Neural cell (in vitro differentiated cells): Measurements from ENCODE around the gene MBTPS2. TPM values are rescaled to one million over a fixed set of nuclear protein-coding genes. Genes with fewer than 3 reads are reported as not detected.
A peak's percentile ranks its signal among the peaks of the same experiment; 100 is the strongest.

Experiments used
- H2AFZ ChIP-seq: fragments of 200-600, 300-800 bp; sonication (generic), shearing (Covaris generic); 2 replicates; pipeline ENCODE4 v1.6.0; 2014; ENCODE audit warnings: low read depth, mild to moderate bottlenecking, antibody characterized with exemption, low read length, moderate library complexity
- H3F3A ChIP-seq: fragments of 200-600 bp; shearing (Covaris generic); 2 replicates; pipeline ENCODE4 v1.6.1; 2016; ENCODE audit warnings: mild to moderate bottlenecking, moderate library complexity, mixed read lengths, antibody characterized with exemption, low read length; ENCODE audit not compliant: insufficient read depth, poor library complexity, severe bottlenecking
- H3K27ac ChIP-seq: fragments of 200-600, 300-800 bp; sonication (generic), shearing (Covaris generic); 2 replicates; pipeline ENCODE4 v1.5.1; 2014; ENCODE audit warnings: mild to moderate bottlenecking, low read length, moderate library complexity
- H3K27me3 ChIP-seq: fragments of 300-800, 200-600 bp; sonication (generic), shearing (Covaris generic); 2 replicates; pipeline ENCODE4 v1.6.0; 2014; ENCODE audit warnings: mild to moderate bottlenecking, low read depth, low read length, moderate library complexity; ENCODE audit not compliant: insufficient read depth
- H3K36me3 ChIP-seq: fragments of 300-800, 200-600 bp; sonication (generic), shearing (Covaris generic); 2 replicates; pipeline ENCODE4 v1.5.1; 2014; ENCODE audit warnings: mild to moderate bottlenecking, antibody characterized with exemption, low read length, moderate library complexity; ENCODE audit not compliant: insufficient read depth
- H3K4me2 ChIP-seq: fragments of 300-800, 200-600 bp; sonication (generic), shearing (Covaris generic); 2 replicates; pipeline ENCODE4 v1.6.0; 2014; ENCODE audit warnings: mild to moderate bottlenecking, low read length
- H3K4me3 ChIP-seq: fragments of 300-800, 200-600 bp; sonication (generic), shearing (Covaris generic); 2 replicates; pipeline ENCODE4 v1.5.1; 2014; ENCODE audit warnings: mild to moderate bottlenecking, low read length, moderate library complexity
- H3K79me2 ChIP-seq: fragments of 200-600 bp; shearing (Covaris generic); replicated peaks from 2 replicates; pipeline ENCODE4 v1.6.0; 2014; ENCODE audit warnings: mild to moderate bottlenecking, low read length, moderate library complexity; ENCODE audit not compliant: insufficient read depth
- H3K9ac ChIP-seq: fragments of 300-800, 200-600 bp; sonication (generic), shearing (Covaris generic); 2 replicates; pipeline ENCODE4 v1.6.1; 2016; ENCODE audit warnings: mild to moderate bottlenecking, low read length, mixed read lengths
- H3K9me2 ChIP-seq: fragments of 200-600 bp; shearing (Covaris generic); 2 replicates; pipeline ENCODE4 v1.6.1; 2016; ENCODE audit warnings: mild to moderate bottlenecking, low read length, mixed read lengths; ENCODE audit not compliant: insufficient read depth
- H3K9me3 ChIP-seq: fragments of 200-600, 300-800 bp; sonication (generic), shearing (Covaris generic); 2 replicates; pipeline ENCODE4 v1.6.1; 2016; ENCODE audit warnings: mild to moderate bottlenecking, mixed run types, low read length, moderate library complexity, mixed read lengths
- H4K20me1 ChIP-seq: fragments of 200-600 bp; shearing (Covaris generic); 2 replicates; pipeline ENCODE4 v1.6.1; 2016; ENCODE audit warnings: mild to moderate bottlenecking, mixed run types; ENCODE audit not compliant: insufficient read depth
- EP300 ChIP-seq: fragments of 450-650 bp; conservative IDR thresholded peaks from 2 replicates; pipeline ENCODE4 v1.6.1; 2014; ENCODE audit warnings: antibody characterized with exemption, mild to moderate bottlenecking, moderate library complexity; ENCODE audit not compliant: poor library complexity, severe bottlenecking
- EZH2 ChIP-seq: fragments of 200-600, 300-800 bp; shearing (Covaris generic), sonication (generic); IDR thresholded peaks from 2 replicates; pipeline ENCODE4 v1.6.1; 2014; ENCODE audit warnings: antibody characterized with exemption, low read length, borderline replicate concordance, mild to moderate bottlenecking; ENCODE audit not compliant: insufficient read depth, poor library complexity, severe bottlenecking
- MXI1 ChIP-seq: fragments of 450-650 bp; conservative IDR thresholded peaks from 2 replicates; pipeline ENCODE4 v1.6.1; 2014; ENCODE audit warnings: antibody characterized with exemption, mild to moderate bottlenecking; ENCODE audit not compliant: poor library complexity, severe bottlenecking
- POLR2AphosphoS5 ChIP-seq: IDR thresholded peaks from 2 replicates; pipeline ENCODE4 v1.6.1; 2012
- RAD21 ChIP-seq: fragments of 450-650 bp; conservative IDR thresholded peaks from 2 replicates; pipeline ENCODE4 v1.6.1; 2014; ENCODE audit warnings: antibody characterized with exemption, mild to moderate bottlenecking, moderate library complexity
- SMC3 ChIP-seq: fragments of 450-650 bp; conservative IDR thresholded peaks from 2 replicates; pipeline ENCODE4 v1.6.1; 2014; ENCODE audit warnings: antibody characterized with exemption, mild to moderate bottlenecking, moderate library complexity; ENCODE audit not compliant: poor library complexity
- TAF1 ChIP-seq: IDR thresholded peaks from 2 replicates; pipeline ENCODE4 v1.6.1; 2012; ENCODE audit warnings: low read depth
- polyA plus RNA-seq: library from polyadenylated mRNA; depleted of rRNA; stranded (reverse); fragments of >200 nt; gene quantifications from 2 replicates; pipeline ENCODE4 v1.2.3, GENCODE V29; 2014
- TF ChIP-seq, protein P1 (sequence below): IDR thresholded peaks from 2 replicates; pipeline ENCODE4 v1.6.1; 2012; ENCODE audit warnings: borderline replicate concordance
- TF ChIP-seq, protein P2 (sequence below): fragments of 450-650 bp; IDR thresholded peaks from 2 replicates; pipeline ENCODE4 v1.5.1; 2014; ENCODE audit warnings: antibody characterized with exemption, mild to moderate bottlenecking, moderate library complexity; ENCODE audit not compliant: poor library complexity, severe bottlenecking

Gene MBTPS2
- polyA plus RNA-seq, 1 donor from 2014 or later, result 11.1 TPM

DNA sequence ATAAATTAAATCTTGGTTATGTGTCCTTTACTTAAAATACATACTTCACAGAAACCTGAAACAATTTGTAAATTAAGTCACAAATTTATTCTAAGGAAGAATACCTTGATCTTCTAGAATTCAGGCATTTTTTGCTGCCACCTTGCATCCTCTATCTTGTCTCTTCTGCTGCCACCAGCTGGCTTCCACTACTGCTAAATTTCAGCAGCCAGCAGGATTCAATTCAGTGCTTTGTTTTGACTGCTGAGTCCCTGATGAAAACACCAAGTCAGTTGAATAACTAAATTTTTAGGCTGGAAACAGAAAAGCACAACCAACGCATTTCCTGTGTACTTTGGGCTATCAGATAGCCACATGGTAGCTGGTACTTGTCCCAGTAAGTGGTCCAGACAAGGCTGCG is 2.4 kb upstream of the MBTPS2 start:
- Histone ChIP-seq H3K27ac (no peak overlapping the region), H2AFZ (no peak overlapping the region), H3K79me2 (peaks cover 6% of the 10 kb centered on the region), H3K4me3 (no peak overlapping the region), H3K9me3 (no peaks in the 10 kb centered on the region), H3K9me2 (no peaks in the 10 kb centered on the region), H3K36me3 (no peaks in the 10 kb centered on the region), H3F3A (no peaks in the 10 kb centered on the region), H3K4me2 (no peak overlapping the region), H3K9ac (no peak overlapping the region), H3K27me3 (no peaks in the 10 kb centered on the region), H4K20me1 (no peaks in the 10 kb centered on the region)
- TF ChIP-seq TAF1, result no peak
- TF ChIP-seq RAD21, result no peak

DNA sequence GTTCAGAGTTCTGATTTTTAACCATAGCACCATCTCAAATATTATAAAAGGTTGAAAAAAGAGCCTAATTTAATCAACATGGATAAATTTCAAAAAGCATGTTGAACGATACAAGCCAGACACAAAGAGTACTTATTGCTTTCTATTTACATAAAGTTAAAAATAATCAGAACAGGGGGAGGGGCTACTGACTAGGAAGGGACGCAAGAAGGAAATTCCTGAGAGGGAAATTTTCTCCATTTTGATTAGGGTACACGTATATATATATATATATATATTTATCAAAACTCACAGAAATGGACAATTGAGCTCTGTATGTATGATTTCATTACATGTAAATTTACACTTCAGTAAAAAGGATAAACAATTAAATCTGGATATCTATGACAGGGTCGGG is 482 bp upstream of the MBTPS2 start:
- TF ChIP-seq RAD21 (no peak), MXI1 (no peak), POLR2AphosphoS5 (no peak), SMC3 (no peak), EZH2 (no peak)
- TF ChIP-seq, protein P1, sequence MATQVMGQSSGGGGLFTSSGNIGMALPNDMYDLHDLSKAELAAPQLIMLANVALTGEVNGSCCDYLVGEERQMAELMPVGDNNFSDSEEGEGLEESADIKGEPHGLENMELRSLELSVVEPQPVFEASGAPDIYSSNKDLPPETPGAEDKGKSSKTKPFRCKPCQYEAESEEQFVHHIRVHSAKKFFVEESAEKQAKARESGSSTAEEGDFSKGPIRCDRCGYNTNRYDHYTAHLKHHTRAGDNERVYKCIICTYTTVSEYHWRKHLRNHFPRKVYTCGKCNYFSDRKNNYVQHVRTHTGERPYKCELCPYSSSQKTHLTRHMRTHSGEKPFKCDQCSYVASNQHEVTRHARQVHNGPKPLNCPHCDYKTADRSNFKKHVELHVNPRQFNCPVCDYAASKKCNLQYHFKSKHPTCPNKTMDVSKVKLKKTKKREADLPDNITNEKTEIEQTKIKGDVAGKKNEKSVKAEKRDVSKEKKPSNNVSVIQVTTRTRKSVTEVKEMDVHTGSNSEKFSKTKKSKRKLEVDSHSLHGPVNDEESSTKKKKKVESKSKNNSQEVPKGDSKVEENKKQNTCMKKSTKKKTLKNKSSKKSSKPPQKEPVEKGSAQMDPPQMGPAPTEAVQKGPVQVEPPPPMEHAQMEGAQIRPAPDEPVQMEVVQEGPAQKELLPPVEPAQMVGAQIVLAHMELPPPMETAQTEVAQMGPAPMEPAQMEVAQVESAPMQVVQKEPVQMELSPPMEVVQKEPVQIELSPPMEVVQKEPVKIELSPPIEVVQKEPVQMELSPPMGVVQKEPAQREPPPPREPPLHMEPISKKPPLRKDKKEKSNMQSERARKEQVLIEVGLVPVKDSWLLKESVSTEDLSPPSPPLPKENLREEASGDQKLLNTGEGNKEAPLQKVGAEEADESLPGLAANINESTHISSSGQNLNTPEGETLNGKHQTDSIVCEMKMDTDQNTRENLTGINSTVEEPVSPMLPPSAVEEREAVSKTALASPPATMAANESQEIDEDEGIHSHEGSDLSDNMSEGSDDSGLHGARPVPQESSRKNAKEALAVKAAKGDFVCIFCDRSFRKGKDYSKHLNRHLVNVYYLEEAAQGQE, result no peak
- Histone ChIP-seq H3K9ac (peak overlapping the region; percentile 84), H3K27me3 (no peaks in the 10 kb centered on the region), H3K9me2 (no peaks in the 10 kb centered on the region), H3K4me3 (peak overlapping the region; percentile 83), H2AFZ (peak overlapping the region; percentile 56), H3F3A (no peaks in the 10 kb centered on the region), H3K4me2 (no peak overlapping the region), H3K36me3 (no peaks in the 10 kb centered on the region), H4K20me1 (no peaks in the 10 kb centered on the region), H3K9me3 (no peaks in the 10 kb centered on the region), H3K79me2 (peaks cover 6% of the 10 kb centered on the region), H3K27ac (peak overlapping the region; percentile 71)

DNA sequence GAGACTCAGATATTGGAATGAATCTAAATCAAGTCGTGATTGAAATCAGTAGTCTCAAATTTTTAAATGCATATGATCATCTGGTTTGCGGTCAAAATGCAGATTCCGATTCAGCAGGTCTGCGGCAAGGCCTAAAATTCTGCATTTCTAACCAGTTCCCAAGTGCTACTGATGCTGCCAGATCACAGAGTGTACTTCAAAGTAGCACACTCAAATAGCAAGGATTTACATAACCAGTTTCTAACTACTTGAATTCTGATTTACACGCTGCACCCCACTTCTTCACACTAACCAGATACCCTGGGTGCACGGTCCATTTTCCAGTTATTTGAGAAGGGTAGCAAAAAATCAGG is 752 bp downstream of the MBTPS2 start:
- Histone ChIP-seq H3K36me3 (no peaks in the 10 kb centered on the region), H3K79me2 (peaks cover 6% of the 10 kb centered on the region), H3K27ac (peak overlapping the region; percentile 71), H2AFZ (peak overlapping the region; percentile 65), H3K9ac (peak overlapping the region; percentile 84), H3K4me2 (peak overlapping the region; percentile 70), H4K20me1 (no peaks in the 10 kb centered on the region), H3K27me3 (no peaks in the 10 kb centered on the region), H3F3A (no peaks in the 10 kb centered on the region), H3K4me3 (peak overlapping the region; percentile 83), H3K9me3 (no peaks in the 10 kb centered on the region), H3K9me2 (no peaks in the 10 kb centered on the region)
- TF ChIP-seq MXI1, result no peak
- TF ChIP-seq, protein P2, sequence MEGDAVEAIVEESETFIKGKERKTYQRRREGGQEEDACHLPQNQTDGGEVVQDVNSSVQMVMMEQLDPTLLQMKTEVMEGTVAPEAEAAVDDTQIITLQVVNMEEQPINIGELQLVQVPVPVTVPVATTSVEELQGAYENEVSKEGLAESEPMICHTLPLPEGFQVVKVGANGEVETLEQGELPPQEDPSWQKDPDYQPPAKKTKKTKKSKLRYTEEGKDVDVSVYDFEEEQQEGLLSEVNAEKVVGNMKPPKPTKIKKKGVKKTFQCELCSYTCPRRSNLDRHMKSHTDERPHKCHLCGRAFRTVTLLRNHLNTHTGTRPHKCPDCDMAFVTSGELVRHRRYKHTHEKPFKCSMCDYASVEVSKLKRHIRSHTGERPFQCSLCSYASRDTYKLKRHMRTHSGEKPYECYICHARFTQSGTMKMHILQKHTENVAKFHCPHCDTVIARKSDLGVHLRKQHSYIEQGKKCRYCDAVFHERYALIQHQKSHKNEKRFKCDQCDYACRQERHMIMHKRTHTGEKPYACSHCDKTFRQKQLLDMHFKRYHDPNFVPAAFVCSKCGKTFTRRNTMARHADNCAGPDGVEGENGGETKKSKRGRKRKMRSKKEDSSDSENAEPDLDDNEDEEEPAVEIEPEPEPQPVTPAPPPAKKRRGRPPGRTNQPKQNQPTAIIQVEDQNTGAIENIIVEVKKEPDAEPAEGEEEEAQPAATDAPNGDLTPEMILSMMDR, result no peak
- TF ChIP-seq TAF1, result no peak
- no peak for TF ChIP-seq POLR2AphosphoS5
- no peak for TF ChIP-seq EP300
- no peak for TF ChIP-seq RAD21
- TF ChIP-seq, protein P1, result no peak
- no peak for TF ChIP-seq EZH2
- no peak for TF ChIP-seq SMC3
